ENCODE measurements around the gene CWH43.

- TF ChIP-seq POLR2AphosphoS5 (IDR thresholded peaks at IDR 0.05), result no peak
- no peak for TF ChIP-seq CTCF (IDR thresholded peaks at IDR 0.05)
- TF ChIP-seq POLR2A (IDR thresholded peaks at IDR 0.05), result no peak
Observed at GRCh38 chr4:48998440-48998839, 12.4 kb downstream of the CWH43 start.

Data from prostate gland (tissue), 2 donors.